ENCODE results near the gene VAMP8. TPM values are rescaled to one million over a fixed set of nuclear protein-coding genes. Genes with fewer than 3 reads are reported as not detected.

VAMP8 gene
- total and polyA plus RNA-seq, 2 of the 8 experiments (the other 6 are each of a cell fraction or from before 2014, with no cell fraction given), result 34.4 to 69.7 TPM

GRCh38 chr2:85580206-85580605, 2.8 kb downstream of the VAMP8 start:
- Histone ChIP-seq H2AK5ac (ENCODE audit: low read depth, low read length) (no peak overlapping the region), H4K20me1 (replicated peaks in 1 of 2; ENCODE audit: control insufficient read depth in 1 of 2, insufficient read depth in 2 of 2, low read length in 2 of 2) (no peaks in the 10 kb centered on the region), H3K4me2 (ENCODE audit: insufficient read depth in 1 of 2, low read depth in 2 of 2, low read length in 2 of 2) (no peak overlapping the region), H3K79me1 (ENCODE audit: low read depth, low read length) (no peaks in the 10 kb centered on the region; the same call in 1 of the 2 replicates), H3K79me2 (ENCODE audit: control insufficient read depth in 1 of 2, insufficient read depth in 2 of 2, low read length in 2 of 2) (no peaks in the 10 kb centered on the region), H4K8ac (ENCODE audit: extremely low read depth, insufficient read depth, low read length) (no peak overlapping the region; the same call in 1 of the 2 replicates), H3K4me1 (replicated peaks in 1 of 4; ENCODE audit: control insufficient read depth in 3 of 4, insufficient read depth in 4 of 4, low read length in 3 of 4) (peaks cover 2 to 17% (median 11%) of the 10 kb centered on the region in 4 experiments), H2BK15ac (ENCODE audit: low read length) (no peak overlapping the region), H2BK20ac (ENCODE audit: low read length) (no peak overlapping the region), H3K36me3 (ENCODE audit: control insufficient read depth in 2 of 4, insufficient read depth in 4 of 4, low read length in 3 of 4) (no peaks in the 10 kb centered on the region), H3K9ac (replicated peaks in 1 of 4; ENCODE audit: extremely low read depth in 1 of 4, low read depth in 3 of 4, low read length in 3 of 4) (no peak overlapping the region), H3K27me3 (replicated peaks in 1 of 4; ENCODE audit: control insufficient read depth in 3 of 4, extremely low read depth in 1 of 4, insufficient read depth in 3 of 4, low read length in 3 of 4) (peaks cover 8 to 25% (median 18%) of the 10 kb centered on the region in 4 experiments; a peak in 6 of 7 replicates), H2BK5ac (ENCODE audit: low read depth, low read length) (no peak overlapping the region), H3K23ac (ENCODE audit: insufficient read length) (no peak overlapping the region), H3K4ac (replicated peaks; ENCODE audit: insufficient read length, low read depth, low read length) (no peak overlapping the region), H3K18ac (ENCODE audit: extremely low read depth, low read length) (no peak overlapping the region), H3K9me3 (ENCODE audit: insufficient read depth in 2 of 2, low read depth in 1 of 2, low read length in 1 of 2) (no peaks in the 10 kb centered on the region), H3K27ac (ENCODE audit: low read depth, low read length) (no peak overlapping the region), H3K14ac (ENCODE audit: insufficient read length) (no peak overlapping the region), H2BK12ac (ENCODE audit: low read depth, low read length) (no peak overlapping the region), H3K23me2 (ENCODE audit: low read depth, low read length) (peaks cover 7% of the 10 kb centered on the region; the same call in 1 of the 2 replicates), H4K5ac (ENCODE audit: insufficient read length, low read depth, low read length) (no peak overlapping the region), H2AFZ (ENCODE audit: low read length) (no peak overlapping the region), H2BK120ac (replicated peaks; ENCODE audit: low read depth, low read length) (no peak overlapping the region), H4K91ac (replicated peaks; ENCODE audit: insufficient read length, low read length) (no peak overlapping the region), H3K56ac (replicated peaks; ENCODE audit: insufficient read length, low read depth, low read length) (no peak overlapping the region), H3K4me3 (ENCODE audit: extremely low read depth in 1 of 4, insufficient read depth in 2 of 4, low read depth in 3 of 4, low read length in 4 of 4) (no peak overlapping the region)
- ChIA-PET POLR2A (ENCODE audit: partially characterized antibody) (interaction anchor here (0.7 to 4.1 kb wide), 4 partner anchors 13 to 36 kb away, joined by 3 to 20 read pairs (median 4); partner anchors contain the start of gene TMEM150A), CTCF (ENCODE audit: partially characterized antibody) (no interaction called here)
- TF ChIP-seq HDAC2 (IDR thresholded peaks at IDR 0.05; ENCODE audit: borderline replicate concordance in 1 of 2, low read depth in 2 of 2, low read length in 2 of 2), result no peak
- no peak for TF ChIP-seq YY1 (IDR thresholded peaks at IDR 0.05; ENCODE audit: low read depth, low read length)
- TF ChIP-seq TBP (IDR thresholded peaks at IDR 0.05; ENCODE audit: low read depth, low read length), result no peak
- TF ChIP-seq RXRA (IDR thresholded peaks at IDR 0.05; ENCODE audit: insufficient read depth, low read depth, low read length), result no peak
- no peak for TF ChIP-seq CTCF (IDR thresholded peaks at IDR 0.05; ENCODE audit: control extremely low read depth in 1 of 3, insufficient read depth in 1 of 3, low read depth in 1 of 3, low read length in 3 of 3)
- FAIRE-seq, result no peak
- DNase-seq (ENCODE audit: low read depth in 1 of 2, low spot score in 2 of 2), result no peak
- 97% methylated on average over 3 of the region's 3 CpGs; no CpG with 5 or more reads in 1 of the 2 experiments for WGBS, 2 experiments (ENCODE audit: extremely low coverage in 1 of 2, insufficient coverage in 1 of 2, insufficient read length in 1 of 2, insufficient replicate concordance in 2 of 2, low coverage in 1 of 2, low lambda C conversion rate in 2 of 2, missing lambda C conversion rate in 1 of 2)

All from H1 (cell line).